ENCODE measurements around the gene MRPS15.
"Not testable (repeated sequence)": the region's sequence is repeated elsewhere in the genome, so short reads cannot be mapped to it uniquely, and the experiment has no call there.

Gene MRPS15

GRCh38 chr1:36487906-36488305 is 23.7 kb upstream of the MRPS15 start:
- peaks cover 12% of the 10 kb centered on the region; the same call in 1 of the 2 replicates for H3K27me3 ChIP-seq (ENCODE audit: insufficient read depth, low read length)
- no peaks in the 10 kb centered on the region for H3F3A ChIP-seq (ENCODE audit: insufficient read depth, low read length)
- H2AFZ ChIP-seq (ENCODE audit: low read length): no peak overlapping the region
- H4K20me1 ChIP-seq (ENCODE audit: insufficient read depth, low read length): no peaks in the 10 kb centered on the region
- no peaks in the 10 kb centered on the region for H3K9me2 ChIP-seq (ENCODE audit: low read depth, low read length)
- no peak overlapping the region for H3K9ac ChIP-seq (ENCODE audit: low read length)
- no peak overlapping the region for H3K4me2 ChIP-seq (ENCODE audit: low read length)
- no peaks in the 10 kb centered on the region for H3K36me3 ChIP-seq (ENCODE audit: insufficient read depth, low read length)
- H3K27ac ChIP-seq (ENCODE audit: low read depth, low read length, poor library complexity, severe bottlenecking): no peak overlapping the region
- H3K9me3 ChIP-seq (ENCODE audit: low read length): no peaks in the 10 kb centered on the region
- no peak overlapping the region for H3K4me3 ChIP-seq (ENCODE audit: low read depth, low read length, poor library complexity, severe bottlenecking)
- peaks cover 8% of the 10 kb centered on the region for H3K4me1 ChIP-seq (ENCODE audit: insufficient read depth, low read length, severe bottlenecking)
- TF ChIP-seq EZH2 (IDR thresholded peaks at IDR 0.05; ENCODE audit: borderline replicate concordance, low read length): no peak
- TF ChIP-seq CTCF (IDR thresholded peaks at IDR 0.05; ENCODE audit: low read length): no peak
- H3K79me2 ChIP-seq (ENCODE audit: insufficient read depth, low read length): no peaks in the 10 kb centered on the region

- not testable (repeated sequence) for H3F3A ChIP-seq (ENCODE audit: insufficient read depth, low read length); H3K9ac ChIP-seq (ENCODE audit: low read length); H3K4me3 ChIP-seq (ENCODE audit: low read depth, low read length, poor library complexity, severe bottlenecking); H3K27ac ChIP-seq (ENCODE audit: low read depth, low read length, poor library complexity, severe bottlenecking); H3K79me2 ChIP-seq (ENCODE audit: insufficient read depth, low read length); H4K20me1 ChIP-seq (ENCODE audit: insufficient read depth, low read length); H3K4me2 ChIP-seq (ENCODE audit: low read length); H3K36me3 ChIP-seq (ENCODE audit: insufficient read depth, low read length); H3K4me1 ChIP-seq (ENCODE audit: insufficient read depth, low read length, severe bottlenecking); H3K9me2 ChIP-seq (ENCODE audit: low read depth, low read length); H3K9me3 ChIP-seq (ENCODE audit: low read length); H2AFZ ChIP-seq (ENCODE audit: low read length)
- H3K27me3 ChIP-seq (ENCODE audit: insufficient read depth, low read length): peaks cover 18% of the 10 kb centered on the region; the same call in 1 of the 2 replicates
Measured at GRCh38 chr1:36487336-36487725, 23.1 kb upstream of the MRPS15 start.

- Histone ChIP-seq H3F3A (ENCODE audit: insufficient read depth, low read length) (no peaks in the 10 kb centered on the region), H3K4me1 (ENCODE audit: insufficient read depth, low read length, severe bottlenecking) (peaks cover 8% of the 10 kb centered on the region), H3K4me3 (ENCODE audit: low read depth, low read length, poor library complexity, severe bottlenecking) (no peak overlapping the region), H3K9me2 (ENCODE audit: low read depth, low read length) (no peaks in the 10 kb centered on the region), H3K27me3 (ENCODE audit: insufficient read depth, low read length) (peaks cover 18% of the 10 kb centered on the region; the same call in 1 of the 2 replicates), H3K36me3 (ENCODE audit: insufficient read depth, low read length) (no peaks in the 10 kb centered on the region), H3K4me2 (ENCODE audit: low read length) (peak overlapping the region; percentile 14; the same call in 1 of the 2 replicates), H3K9ac (ENCODE audit: low read length) (no peak overlapping the region), H3K27ac (ENCODE audit: low read depth, low read length, poor library complexity, severe bottlenecking) (no peak overlapping the region), H3K79me2 (ENCODE audit: insufficient read depth, low read length) (no peaks in the 10 kb centered on the region), H2AFZ (ENCODE audit: low read length) (no peak overlapping the region), H4K20me1 (ENCODE audit: insufficient read depth, low read length) (no peaks in the 10 kb centered on the region), H3K9me3 (ENCODE audit: low read length) (no peaks in the 10 kb centered on the region)
- TF ChIP-seq EZH2 (IDR thresholded peaks at IDR 0.05; ENCODE audit: borderline replicate concordance, low read length): no peak
- no peak for TF ChIP-seq CTCF (IDR thresholded peaks at IDR 0.05; ENCODE audit: low read length)
Measured at GRCh38 chr1:36486439-36487335, 22.5 kb upstream of the MRPS15 start.

- Histone ChIP-seq H3K27me3 (ENCODE audit: insufficient read depth, low read length) (peaks cover 18% of the 10 kb centered on the region; the same call in 1 of the 2 replicates), H2AFZ (ENCODE audit: low read length) (no peak overlapping the region), H3K9me2 (ENCODE audit: low read depth, low read length) (no peaks in the 10 kb centered on the region), H3K79me2 (ENCODE audit: insufficient read depth, low read length) (no peaks in the 10 kb centered on the region), H3K27ac (ENCODE audit: low read depth, low read length, poor library complexity, severe bottlenecking) (no peak overlapping the region), H3K9ac (ENCODE audit: low read length) (no peak overlapping the region), H3K9me3 (ENCODE audit: low read length) (no peaks in the 10 kb centered on the region), H4K20me1 (ENCODE audit: insufficient read depth, low read length) (no peaks in the 10 kb centered on the region), H3F3A (ENCODE audit: insufficient read depth, low read length) (no peaks in the 10 kb centered on the region), H3K4me1 (ENCODE audit: insufficient read depth, low read length, severe bottlenecking) (peaks cover 8% of the 10 kb centered on the region), H3K4me3 (ENCODE audit: low read depth, low read length, poor library complexity, severe bottlenecking) (no peak overlapping the region), H3K4me2 (ENCODE audit: low read length) (no peak overlapping the region), H3K36me3 (ENCODE audit: insufficient read depth, low read length) (no peaks in the 10 kb centered on the region)
- TF ChIP-seq CTCF (IDR thresholded peaks at IDR 0.05; ENCODE audit: low read length) (no peak), EZH2 (IDR thresholded peaks at IDR 0.05; ENCODE audit: borderline replicate concordance, low read length) (no peak)
Measured at GRCh38 chr1:36486093-36486438, 21.9 kb upstream of the MRPS15 start.
